Activated CD8-positive, alpha-beta memory T cell treated with anti-CD3 and anti-CD28 coated beads, Interleukin-2, amount 50 U/mL, for 24 hours (primary cell): ENCODE results near the gene ZNF514.
"Not testable (repeated sequence)": the region's sequence is repeated elsewhere in the genome, so short reads cannot be mapped to it uniquely, and the experiment has no call there.

ENCODE experiments used
- DNase-seq: peaks from one replicate; pipeline ENCODE4 v3.0.0-alpha.2; 2020; ENCODE audit errors: extremely low read depth

The ZNF514 gene

DNA sequence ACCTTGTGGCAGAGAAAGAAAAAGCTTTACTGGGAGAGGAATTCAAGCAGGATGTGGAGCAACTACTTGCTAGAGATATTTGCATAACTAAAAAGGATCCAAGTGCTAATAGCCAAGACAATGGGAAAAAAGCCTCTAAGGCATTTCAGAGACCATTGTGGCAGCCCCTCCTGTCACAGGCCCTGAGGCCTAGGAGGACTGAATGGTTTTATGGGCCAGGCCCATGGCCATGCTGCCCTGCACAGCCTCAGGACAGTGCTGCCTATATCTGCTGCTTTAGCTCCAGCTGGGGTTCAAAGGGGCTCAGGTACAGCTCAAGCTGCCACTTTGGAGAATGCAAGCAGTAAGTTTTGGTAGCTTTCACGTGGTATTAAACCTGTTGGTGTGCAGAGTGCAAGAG lies 20.9 kb downstream of the ZNF514 start:
- no peak for DNase-seq

DNA sequence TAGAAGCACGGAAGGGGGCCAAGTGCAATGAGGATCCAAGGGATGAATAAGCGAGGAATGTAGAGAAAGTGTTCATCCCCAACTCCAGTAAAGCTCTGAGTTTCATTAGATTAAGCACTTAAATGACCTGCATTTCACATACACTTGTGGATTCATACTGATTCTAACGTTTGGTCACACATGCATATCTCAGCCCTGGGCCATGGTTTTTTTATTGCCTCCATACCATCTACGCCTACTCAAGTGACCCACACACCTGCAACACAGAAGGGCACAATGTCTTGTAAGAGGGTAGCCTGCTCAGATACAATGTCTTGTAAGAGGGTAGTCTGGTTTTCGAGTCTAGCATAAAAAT lies 37.5 kb downstream of the ZNF514 start:
- no peak for DNase-seq

DNA sequence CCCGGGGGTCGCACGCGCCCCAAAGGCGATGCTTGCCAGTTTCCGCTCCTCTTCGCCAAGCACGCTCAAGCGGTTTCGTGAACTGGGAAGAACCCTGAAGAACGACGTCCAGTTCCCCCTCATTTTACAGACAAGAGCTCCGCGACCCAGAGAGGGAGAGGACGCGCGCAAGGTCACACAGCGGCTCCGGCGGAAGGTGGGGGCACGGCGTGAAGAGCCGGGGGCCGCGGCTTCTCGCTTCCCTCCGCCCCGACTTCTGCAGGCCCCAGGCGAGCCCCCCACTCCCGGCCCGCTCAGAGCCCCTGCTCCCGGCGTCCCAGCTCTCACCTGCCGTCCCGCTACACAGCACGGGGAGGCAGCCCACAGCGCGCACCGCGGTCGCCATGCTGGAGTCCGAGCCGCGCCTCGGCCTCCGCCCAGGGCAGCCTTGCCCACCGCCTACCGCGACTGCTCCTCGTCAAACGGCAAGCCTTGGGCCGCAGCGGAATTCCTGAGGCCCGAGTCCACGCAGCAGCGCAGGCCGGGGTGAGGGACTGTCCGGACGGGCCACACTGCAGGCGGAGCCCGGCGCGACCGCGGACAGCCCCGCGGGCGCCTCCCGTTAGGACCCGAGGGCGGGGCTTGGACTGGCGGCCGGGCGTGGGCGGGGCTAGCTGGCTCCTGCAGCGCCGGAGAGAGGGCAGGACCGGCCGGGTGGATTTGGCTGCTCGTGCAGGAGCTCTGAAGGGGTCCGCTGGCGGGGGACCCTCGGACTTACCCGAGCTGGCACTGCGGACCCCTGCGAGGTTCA lies 38.0 kb downstream of the ZNF514 start, which contains the start of gene MRPS5:
TSS of gene MRPS5 (minus strand) at position 402 of the 790 bp plus-strand sequence. CDS start at position 385, 17 bp downstream.
- DNase-seq = peak; percentile 63

DNA sequence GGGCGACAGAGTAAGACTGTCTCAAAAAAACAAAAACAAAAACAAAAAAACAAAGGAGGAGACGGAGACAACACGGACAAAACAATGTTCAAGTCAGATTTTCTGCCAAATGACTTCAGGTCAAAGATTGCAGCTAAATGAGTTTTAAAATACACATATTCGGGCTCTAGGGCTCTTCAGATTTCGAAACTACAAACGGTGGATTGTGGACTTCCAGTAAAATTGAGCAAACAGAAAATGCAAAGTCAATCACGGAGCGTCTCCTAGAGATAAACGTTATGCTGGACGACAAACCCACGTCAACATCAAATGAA lies 38.6 kb downstream of the ZNF514 start:
- DNase-seq = no peak

DNA sequence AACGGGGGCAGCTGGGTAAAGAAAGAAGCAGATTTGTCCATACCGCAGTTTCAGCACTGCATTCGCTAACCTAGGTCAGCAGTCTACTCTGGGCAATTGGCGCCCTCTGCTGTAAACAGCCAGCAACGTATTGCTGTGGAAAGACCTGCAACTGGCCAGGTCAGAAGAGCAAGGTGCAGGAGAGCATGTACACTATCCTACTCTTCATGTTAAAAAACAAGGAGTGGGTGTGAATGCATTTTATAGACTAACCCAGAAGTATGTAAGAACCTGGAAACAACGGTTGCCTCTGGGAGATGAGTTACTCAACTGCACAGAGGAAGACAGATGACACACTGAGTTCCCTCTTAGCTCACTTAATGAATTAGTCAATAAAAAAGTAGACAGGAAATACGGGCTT lies 44.2 kb downstream of the ZNF514 start:
- peak; percentile 34 for DNase-seq

DNA sequence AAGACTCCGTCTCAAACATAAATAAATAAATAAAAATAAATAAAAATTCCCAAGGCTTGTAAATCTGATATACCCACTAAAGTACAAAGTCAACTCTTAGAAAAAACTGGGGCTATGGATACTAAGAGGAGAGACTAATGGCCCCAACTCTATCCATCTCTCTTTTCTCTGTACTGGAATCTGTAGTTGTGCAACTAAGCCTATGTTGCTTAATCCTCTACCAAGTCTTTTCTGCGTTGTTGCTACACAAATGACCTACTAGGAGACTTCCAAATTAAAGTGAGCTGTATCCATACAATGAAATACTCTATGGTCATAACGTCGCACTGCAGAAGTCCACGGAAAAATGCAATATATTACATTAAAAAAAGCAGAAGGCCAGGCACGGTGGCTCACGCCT lies 46.2 kb downstream of the ZNF514 start:
- no peak for DNase-seq

DNA sequence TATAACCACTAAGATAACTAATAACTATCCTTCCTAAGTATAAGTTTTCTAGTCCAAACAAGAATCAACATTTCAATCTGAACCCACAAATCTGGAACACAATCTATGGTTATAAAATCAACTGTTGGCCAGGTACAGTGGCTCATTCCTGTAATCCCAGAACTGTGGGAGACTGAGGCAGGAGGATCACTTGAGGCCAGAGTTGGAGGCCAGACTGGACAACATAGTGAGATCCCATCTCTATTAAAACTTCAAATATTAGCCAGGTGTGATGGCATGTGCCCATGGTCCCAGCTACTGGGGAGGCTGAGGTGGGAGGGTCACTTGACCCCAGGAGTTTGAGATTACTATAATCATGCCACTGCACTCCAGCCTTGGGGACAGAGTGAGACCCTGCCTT lies 49.3 kb downstream of the ZNF514 start:
- DNase-seq = no peak

DNA sequence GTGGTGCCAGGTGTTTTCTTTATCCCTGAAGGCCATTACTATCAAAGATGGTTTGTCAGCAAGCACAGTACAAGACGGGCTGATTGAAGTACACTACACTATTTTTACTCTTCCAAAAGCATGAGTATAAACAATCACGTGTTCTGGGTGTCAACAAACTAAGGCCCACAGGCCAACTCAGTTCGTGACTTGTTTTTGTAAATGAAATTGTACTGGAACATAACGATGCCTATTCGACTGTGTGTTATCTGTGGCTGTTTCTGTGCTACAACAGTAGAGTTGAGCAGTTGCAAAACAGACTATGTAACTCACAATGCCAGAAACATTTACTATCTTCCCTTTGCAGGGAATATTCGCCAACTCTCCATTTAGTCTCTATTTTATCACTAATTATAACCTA lies 50.4 kb downstream of the ZNF514 start:
- DNase-seq = no peak

DNA sequence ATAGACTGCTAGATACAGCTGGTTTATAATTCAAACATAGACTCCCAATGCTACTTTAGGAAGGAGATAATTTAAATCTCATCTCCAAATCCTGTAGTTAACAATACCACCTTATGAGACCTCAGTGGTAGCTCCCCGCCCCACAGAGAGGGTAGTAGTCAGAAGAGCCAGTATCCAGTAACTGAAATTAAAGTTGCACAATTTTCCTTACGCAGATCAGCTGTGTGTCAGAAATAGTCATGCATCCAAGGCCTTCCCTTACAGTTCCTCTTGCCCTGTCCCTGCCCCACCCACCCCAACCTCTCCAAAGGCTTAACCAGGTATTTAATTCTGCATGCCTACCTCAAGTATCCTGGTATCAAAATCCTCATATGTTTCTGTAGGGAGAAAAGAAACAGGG lies 53.6 kb downstream of the ZNF514 start:
- DNase-seq = no peak

DNA sequence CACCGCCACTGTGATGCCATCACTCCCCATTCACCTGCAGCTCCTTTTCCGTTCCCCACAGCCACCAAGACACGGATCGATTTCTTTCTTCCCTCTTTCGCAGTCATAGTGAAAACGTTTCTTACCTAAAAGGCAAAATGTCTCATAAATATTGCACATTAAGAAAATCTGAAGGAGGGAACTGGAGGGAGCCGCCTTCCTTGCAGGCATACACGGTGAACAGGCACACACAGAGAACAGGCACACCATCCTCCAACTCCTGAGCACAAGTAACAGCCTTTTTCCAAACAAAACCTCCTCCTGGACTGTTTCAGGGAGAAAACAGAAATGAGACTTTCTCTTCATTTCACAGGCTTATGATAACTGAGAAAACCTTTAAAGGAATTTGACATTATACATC lies 55.0 kb downstream of the ZNF514 start:
- no peak for DNase-seq

DNA sequence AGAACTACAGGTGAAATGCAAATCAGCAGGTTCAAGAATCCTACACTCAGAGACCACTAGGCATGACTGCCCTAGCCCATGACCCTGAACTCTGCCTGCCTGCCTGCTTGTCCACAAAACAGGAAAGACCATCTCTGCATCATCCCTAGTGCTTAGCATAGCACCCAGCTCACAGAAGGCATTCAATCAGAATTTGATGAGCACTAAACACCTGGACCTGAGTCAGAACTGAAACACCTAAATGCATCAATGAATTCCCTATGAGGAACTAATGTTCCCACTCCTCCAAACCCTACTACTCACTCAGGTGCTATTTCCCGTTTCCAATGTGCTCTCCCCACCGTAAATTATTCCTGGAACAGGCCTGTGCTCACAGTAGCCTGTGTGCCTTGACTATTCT lies 59.7 kb downstream of the ZNF514 start:
- DNase-seq = no peak

DNA sequence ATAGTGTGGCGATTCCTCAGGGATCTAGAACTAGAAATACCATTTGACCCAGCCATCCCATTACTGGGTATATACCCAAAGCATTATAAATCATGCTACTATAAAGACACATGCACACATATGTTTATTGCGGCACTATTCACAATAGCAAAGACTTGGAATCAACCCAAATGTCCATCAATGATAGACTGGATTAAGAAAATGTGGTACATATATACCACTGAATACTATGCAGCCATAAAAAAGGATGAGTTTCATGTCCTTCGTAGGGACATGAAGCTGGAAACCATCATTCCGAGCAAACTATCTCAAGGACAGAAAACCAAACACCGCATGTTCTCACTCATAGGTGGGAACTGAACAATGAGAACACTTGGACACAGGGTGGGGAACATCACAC lies 61.4 kb downstream of the ZNF514 start:
- not testable (repeated sequence) for DNase-seq
